CD14-positive monocyte (primary cell): ENCODE measurements around the gene LIF. TPM values are rescaled to one million over a fixed set of nuclear protein-coding genes. Genes with fewer than 3 reads are reported as not detected.
A peak's percentile ranks its signal among the peaks of the same experiment; 100 is the strongest.

Source experiments
- DNase-seq, 3 donors: peaks; one replicate each; pipeline ENCODE4 v3.0.0-alpha.2; 2011 to 2022
- H2AFZ ChIP-seq: 2 replicates; pipeline ENCODE4 v1.6.0; 2012; ENCODE audit warnings: mild to moderate bottlenecking, low read depth, low read length, inconsistent platforms; ENCODE audit not compliant: insufficient read depth, poor library complexity, severe bottlenecking
- H3K27ac ChIP-seq, 2 donors: 1 replicate in 1 of 2; 2 replicates in 1 of 2; pipeline ENCODE4 v1.5.1; 2012 to 2013; ENCODE audit warnings: low read length in 2 of 2, control low read depth in 1 of 2, inconsistent platforms in 1 of 2, low read depth in 1 of 2, mild to moderate bottlenecking in 1 of 2
- H3K27me3 ChIP-seq, 2 donors: one replicate each; pipeline versions ENCODE4 v1.6.0 to v1.6.1; 2011 to 2013; ENCODE audit warnings: low read length in 2 of 2; ENCODE audit not compliant: control insufficient read depth in 2 of 2, insufficient read depth in 2 of 2
- H3K36me3 ChIP-seq, 2 donors: replicated peaks in 1 of 2; 1 replicate in 1 of 2; 2 replicates in 1 of 2; pipeline versions ENCODE4 v1.5.1 to v1.6.1; 2012 to 2013; ENCODE audit warnings: low read length in 2 of 2, control low read depth in 1 of 2, inconsistent platforms in 1 of 2, mild to moderate bottlenecking in 1 of 2; ENCODE audit not compliant: insufficient read depth in 2 of 2, control insufficient read depth in 1 of 2
- H3K4me1 ChIP-seq, 2 donors: 1 replicate in 1 of 2; 2 replicates in 1 of 2; pipeline versions ENCODE4 v1.5.1 to v1.6.1; 2012 to 2013; ENCODE audit warnings: low read length in 2 of 2, control low read depth in 1 of 2, inconsistent platforms in 1 of 2, mild to moderate bottlenecking in 1 of 2, moderate library complexity in 1 of 2; ENCODE audit not compliant: insufficient read depth in 2 of 2, control insufficient read depth in 1 of 2
- H3K4me2 ChIP-seq: replicated peaks from 2 replicates; pipeline ENCODE3; 2012; ENCODE audit warnings: low read length, moderate library complexity, mild to moderate bottlenecking; ENCODE audit not compliant: poor library complexity, severe bottlenecking; ENCODE audit errors: extremely low read depth
- H3K4me3 ChIP-seq, 3 experiments: fragments of 200-600 bp in 1 of 3; sonication (generic) in 1 of 3; replicated peaks in 1 of 3; 1 replicate in 2 of 3; 2 replicates in 1 of 3; pipeline ENCODE4 v1.5.1; 2011 to 2013; ENCODE audit warnings: low read length in 3 of 3, mild to moderate bottlenecking in 3 of 3, control low read depth in 2 of 3, low read depth in 2 of 3, inconsistent platforms in 1 of 3, moderate library complexity in 1 of 3
- H3K79me2 ChIP-seq: 2 replicates; pipeline ENCODE4 v1.6.0; 2012; ENCODE audit warnings: mild to moderate bottlenecking, control low read depth, inconsistent platforms, low read length, moderate library complexity; ENCODE audit not compliant: insufficient read depth
- H3K9ac ChIP-seq: 2 replicates; pipeline ENCODE4 v1.6.0; 2017; ENCODE audit warnings: low read length, mild to moderate bottlenecking; ENCODE audit not compliant: insufficient read depth, poor library complexity, severe bottlenecking
- H3K9me3 ChIP-seq, 2 donors: replicated peaks in 1 of 2; 1 replicate in 1 of 2; 2 replicates in 1 of 2; pipeline versions ENCODE4 v1.5.1 to v1.6.1; 2012 to 2013; ENCODE audit warnings: low read length in 2 of 2, control low read depth in 1 of 2; ENCODE audit not compliant: control insufficient read depth in 1 of 2, insufficient read depth in 1 of 2
- H4K20me1 ChIP-seq: 2 replicates; pipeline ENCODE4 v1.6.0; 2012; ENCODE audit warnings: mild to moderate bottlenecking, low read length, control low read depth, moderate library complexity; ENCODE audit not compliant: insufficient read depth
- H3K27ac Mint-ChIP-seq, 7 donors: one replicate each; pipeline ENCODE4 v1.8.0; 2020; ENCODE audit warnings: mild to moderate bottlenecking in 7 of 7, mixed read lengths in 7 of 7, moderate library complexity in 6 of 7, inconsistent platforms in 2 of 7
- H3K27me3 Mint-ChIP-seq, 3 donors: one replicate each; pipeline ENCODE4 v1.8.0; 2021 to 2022; ENCODE audit warnings: low read depth in 3 of 3, mild to moderate bottlenecking in 3 of 3, mixed read lengths in 3 of 3, moderate library complexity in 3 of 3, inconsistent platforms in 1 of 3
- H3K36me3 Mint-ChIP-seq, 2 donors: one replicate each; pipeline ENCODE4 v1.8.0; 2020; ENCODE audit warnings: mixed read lengths in 2 of 2, inconsistent platforms in 1 of 2, mild to moderate bottlenecking in 1 of 2
- H3K4me1 Mint-ChIP-seq: one replicate; pipeline ENCODE4 v1.8.0; 2020; ENCODE audit warnings: mild to moderate bottlenecking, mixed read lengths
- H3K4me3 Mint-ChIP-seq, 2 donors: one replicate each; pipeline ENCODE4 v1.8.0; 2020; ENCODE audit warnings: mild to moderate bottlenecking in 2 of 2, mixed read lengths in 2 of 2, moderate library complexity in 1 of 2
- H3K9me3 Mint-ChIP-seq, 7 donors: one replicate each; pipeline ENCODE4 v1.8.0; 2020 to 2022; ENCODE audit warnings: mixed read lengths in 7 of 7, mild to moderate bottlenecking in 6 of 7, moderate library complexity in 6 of 7, inconsistent platforms in 2 of 7
- WGBS: methylation state at CpG from one replicate; pipeline ENCODE4 v1.1.5; 2013; ENCODE audit warnings: missing lambda C conversion rate; ENCODE audit not compliant: insufficient coverage; 5-methylcytosine and 5-hydroxymethylcytosine counted together
- intact Hi-C, 2 donors: fragments of 100-400 bp; cut with micrococcal nuclease; formaldehyde crosslinking; loops; one replicate each; pipeline versions ENCODE4 v1.15.0 to v1.15.1; 2023
- polyA plus RNA-seq, 3 donors: library from polyadenylated mRNA; depleted of rRNA in 1 of 3; unstranded in 2 of 3; stranded (reverse) in 1 of 3; fragments of 300-500 nt in 2 of 3; fragments of >200 nt in 1 of 3; fragmentation: Illumina TruSeq in 2 of 3; gene quantifications; 1 replicate in 2 of 3; 2 replicates in 1 of 3; pipeline ENCODE4 v1.2.3, GENCODE V29; 2012 to 2021
- TF ChIP-seq, protein P1 (sequence below): fragments of 200-600 bp; IDR thresholded peaks from one replicate; pipeline ENCODE4 v1.8.0; 2022; ENCODE audit warnings: antibody characterized with exemption, mild to moderate bottlenecking

LIF gene
- polyA plus RNA-seq, 3 donors: 7.0 TPM; not detected in 2

DNA sequence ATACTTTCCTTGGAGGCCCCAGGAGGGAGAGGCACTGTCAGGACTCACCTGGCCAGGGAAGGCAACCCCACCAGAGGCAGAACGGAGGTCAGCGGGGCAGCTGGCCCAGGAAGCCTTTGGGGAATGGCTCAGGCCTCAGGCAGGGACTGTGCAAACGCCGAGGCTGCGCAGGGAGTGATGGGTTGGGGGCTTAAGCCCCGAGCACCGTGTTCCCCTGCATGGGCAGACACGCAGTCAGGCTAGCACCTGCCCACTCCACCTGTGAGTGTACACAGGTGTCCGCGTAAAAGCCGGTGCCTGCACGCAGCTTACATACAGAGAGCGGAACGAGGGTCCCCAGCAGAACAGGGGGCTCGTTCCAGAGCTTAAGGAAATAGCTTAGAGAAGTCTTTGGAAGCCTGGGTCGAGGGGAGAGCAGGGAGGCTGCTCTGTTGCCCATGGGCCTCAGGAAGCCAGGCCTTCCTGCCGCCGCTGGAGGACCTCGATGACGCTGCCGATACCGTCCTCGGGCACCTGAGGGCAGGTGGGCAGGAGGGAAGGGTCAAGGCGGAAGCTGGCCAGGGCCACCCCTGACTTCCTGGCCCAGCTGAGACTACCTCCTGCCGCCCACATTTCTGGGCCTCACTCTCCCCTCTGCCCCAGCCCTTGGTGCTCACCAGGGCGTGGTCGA lies 38.8 kb upstream of the LIF start:
- H4K20me1 ChIP-seq: no peaks in the 10 kb centered on the region
- H3K79me2 ChIP-seq: no peaks in the 10 kb centered on the region
- Mint-ChIP-seq H3K36me3 (peaks cover 4 to 9% of the 10 kb centered on the region in 2 donors), H3K9me3 (peaks cover 0 to 4% (median 0%) of the 10 kb centered on the region in 7 donors), H3K4me3 (no peak overlapping the region), H3K27ac (peak overlapping the region in 3 of 7 donors; percentile 62 to 87 (median 77)), H3K27me3 (peaks cover 0 to 4% (median 2%) of the 10 kb centered on the region in 3 donors), H3K4me1 (peaks cover 64% of the 10 kb centered on the region)
- H3K4me2 ChIP-seq: no peak overlapping the region
- 95% methylated on average over 19 of the region's 27 CpGs for WGBS
- H3K27ac ChIP-seq: no peak overlapping the region
- no peaks in the 10 kb centered on the region for H3K9me3 ChIP-seq
- no peaks in the 10 kb centered on the region for H3K27me3 ChIP-seq
- H3K4me1 ChIP-seq: peaks cover 49 to 71% of the 10 kb centered on the region in 2 donors
- intact Hi-C loops: loop anchor here (5.0 to 10.0 kb wide), 3 partner anchors 42 to 181 kb away; partner anchors contain the start of gene TBC1D10A (in 1 of the 2)
- H2AFZ ChIP-seq: no peak overlapping the region
- no peak overlapping the region for H3K9ac ChIP-seq
- H3K4me3 ChIP-seq: no peak overlapping the region
- TF ChIP-seq, protein P1, sequence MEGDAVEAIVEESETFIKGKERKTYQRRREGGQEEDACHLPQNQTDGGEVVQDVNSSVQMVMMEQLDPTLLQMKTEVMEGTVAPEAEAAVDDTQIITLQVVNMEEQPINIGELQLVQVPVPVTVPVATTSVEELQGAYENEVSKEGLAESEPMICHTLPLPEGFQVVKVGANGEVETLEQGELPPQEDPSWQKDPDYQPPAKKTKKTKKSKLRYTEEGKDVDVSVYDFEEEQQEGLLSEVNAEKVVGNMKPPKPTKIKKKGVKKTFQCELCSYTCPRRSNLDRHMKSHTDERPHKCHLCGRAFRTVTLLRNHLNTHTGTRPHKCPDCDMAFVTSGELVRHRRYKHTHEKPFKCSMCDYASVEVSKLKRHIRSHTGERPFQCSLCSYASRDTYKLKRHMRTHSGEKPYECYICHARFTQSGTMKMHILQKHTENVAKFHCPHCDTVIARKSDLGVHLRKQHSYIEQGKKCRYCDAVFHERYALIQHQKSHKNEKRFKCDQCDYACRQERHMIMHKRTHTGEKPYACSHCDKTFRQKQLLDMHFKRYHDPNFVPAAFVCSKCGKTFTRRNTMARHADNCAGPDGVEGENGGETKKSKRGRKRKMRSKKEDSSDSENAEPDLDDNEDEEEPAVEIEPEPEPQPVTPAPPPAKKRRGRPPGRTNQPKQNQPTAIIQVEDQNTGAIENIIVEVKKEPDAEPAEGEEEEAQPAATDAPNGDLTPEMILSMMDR: no peak
- DNase-seq: no peak
- no peaks in the 10 kb centered on the region for H3K36me3 ChIP-seq

DNA sequence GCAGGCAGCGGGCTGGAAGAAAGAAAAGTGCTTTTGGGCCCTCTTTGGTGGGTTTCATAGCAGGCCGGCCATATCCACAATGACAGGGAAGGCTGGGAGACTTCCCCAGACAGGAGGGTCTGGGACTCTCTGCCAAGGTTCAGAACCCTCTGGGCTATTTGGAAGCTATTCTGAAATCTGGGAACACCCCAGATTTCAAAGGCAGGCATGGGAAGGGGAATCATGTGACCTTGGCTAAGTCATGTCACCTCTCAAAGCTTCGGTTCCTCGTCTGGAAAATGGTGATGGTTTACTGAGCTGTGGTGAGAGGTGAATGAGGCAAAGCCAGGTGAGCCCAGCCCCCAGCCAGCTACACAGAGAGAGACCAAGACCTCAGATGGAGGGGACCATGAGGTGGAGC lies 38.1 kb upstream of the LIF start:
- Histone ChIP-seq H2AFZ (no peak overlapping the region), H3K27me3 (no peaks in the 10 kb centered on the region), H3K4me2 (no peak overlapping the region), H3K27ac (no peak overlapping the region), H3K36me3 (no peaks in the 10 kb centered on the region), H4K20me1 (no peaks in the 10 kb centered on the region), H3K4me1 (peaks cover 49 to 70% of the 10 kb centered on the region in 2 donors), H3K9ac (no peak overlapping the region), H3K79me2 (no peaks in the 10 kb centered on the region), H3K4me3 (no peak overlapping the region), H3K9me3 (no peaks in the 10 kb centered on the region)
- DNase-seq: peak in 2 of 3 donors; percentile 51 to 87
- TF ChIP-seq, protein P1: no peak
- Mint-ChIP-seq H3K27ac (peak overlapping the region in 6 of 7 donors; percentile 50 to 87 (median 78)), H3K4me1 (peaks cover 62% of the 10 kb centered on the region), H3K36me3 (peaks cover 4 to 9% of the 10 kb centered on the region in 2 donors), H3K27me3 (peaks cover 0 to 4% (median 2%) of the 10 kb centered on the region in 3 donors), H3K9me3 (peaks cover 0 to 4% (median 0%) of the 10 kb centered on the region in 7 donors), H3K4me3 (no peak overlapping the region)
- 59% methylated on average over 4 of the region's 4 CpGs for WGBS
- intact Hi-C loops: loop anchor here (5.0 to 10.0 kb wide), 3 partner anchors 43 to 180 kb away; partner anchors contain the start of gene TBC1D10A (in 1 of the 2)
